Frontal cortex (tissue), 4 donors: Measurements from ENCODE around the gene DHX57. TPM values are rescaled to one million over a fixed set of nuclear protein-coding genes. Genes with fewer than 3 reads are reported as not detected.
"Not testable (repeated sequence)": the region's sequence is repeated elsewhere in the genome, so short reads cannot be mapped to it uniquely, and the experiment has no call there.

Source experiments
- DNase-seq, 2 donors: peaks; one replicate each; pipeline ENCODE4 v3.0.0; 2012; ENCODE audit warnings: low spot score in 2 of 2
- FAIRE-seq: peaks from 2 replicates; lab custom pipeline; 2012; peaks lifted over from hg19 to GRCh38; lab: Jason Lieb, UNC
- total RNA-seq: library from RNA; depleted of rRNA; stranded (reverse); fragments of >200 nt; gene quantifications from one replicate; pipeline ENCODE4 v1.2.3, GENCODE V29; 2014
- donor health status: control.
- donor health status: control.
- donor health status: control.

Gene DHX57
- total RNA-seq, 1 donor from 2014 or later: 54.6 TPM

DNA sequence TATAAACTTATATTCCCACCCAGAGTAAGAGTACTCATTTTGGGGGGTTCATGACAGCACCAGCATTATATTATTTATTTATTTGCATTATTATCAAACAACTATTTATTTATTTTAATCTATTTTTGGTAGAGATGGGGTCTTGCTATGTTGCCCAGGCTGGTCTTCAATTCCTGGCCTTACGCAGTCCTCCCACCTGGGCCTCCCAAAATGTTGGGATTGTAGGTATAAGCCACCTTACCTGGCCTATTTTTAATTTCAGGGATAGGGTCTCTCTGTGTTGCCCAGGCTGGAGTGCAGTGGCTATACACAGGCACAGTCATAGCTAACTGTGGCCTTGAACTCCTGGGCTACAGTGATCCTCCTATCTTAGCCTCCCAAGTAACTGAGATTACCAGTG lies 67.1 kb downstream of the DHX57 start:
- FAIRE-seq (no peak), DNase-seq (no peak)

DNA sequence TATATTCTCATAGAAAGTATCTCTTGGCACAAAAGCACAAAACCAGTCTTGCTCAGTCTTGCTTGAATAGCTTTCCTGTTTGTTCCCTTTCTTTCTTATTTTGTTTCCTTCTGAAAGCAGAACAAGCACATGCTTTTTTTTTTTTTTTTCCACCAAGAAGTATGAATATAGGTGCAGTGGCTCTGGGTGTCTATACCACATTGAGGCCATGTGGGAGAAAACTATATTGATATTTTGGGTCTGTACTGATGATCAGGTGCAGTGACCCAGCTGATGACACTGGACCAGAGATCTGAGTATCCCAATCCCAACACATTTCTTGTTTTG lies 69.0 kb downstream of the DHX57 start:
- FAIRE-seq: no peak
- no peak for DNase-seq

- FAIRE-seq: no peak
Observed at GRCh38 chr2:38806015-38806732, 69.6 kb downstream of the DHX57 start.

GRCh38 chr2:38797953-38798352 lies 77.8 kb downstream of the DHX57 start:
- no peak for FAIRE-seq
- DNase-seq: no peak

More at GRCh38 chr2:38806015-38806732, 69.6 kb downstream of the DHX57 start:
- DNase-seq: peak in 1 of 2 donors; percentile 24

GRCh38 chr2:38797250-38797676 lies 78.5 kb downstream of the DHX57 start:
- DNase-seq: no peak
- FAIRE-seq: no peak

- DNase-seq, FAIRE-seq: not testable (repeated sequence)
Observed at GRCh38 chr2:38795016-38795415, 80.7 kb downstream of the DHX57 start.

DNA sequence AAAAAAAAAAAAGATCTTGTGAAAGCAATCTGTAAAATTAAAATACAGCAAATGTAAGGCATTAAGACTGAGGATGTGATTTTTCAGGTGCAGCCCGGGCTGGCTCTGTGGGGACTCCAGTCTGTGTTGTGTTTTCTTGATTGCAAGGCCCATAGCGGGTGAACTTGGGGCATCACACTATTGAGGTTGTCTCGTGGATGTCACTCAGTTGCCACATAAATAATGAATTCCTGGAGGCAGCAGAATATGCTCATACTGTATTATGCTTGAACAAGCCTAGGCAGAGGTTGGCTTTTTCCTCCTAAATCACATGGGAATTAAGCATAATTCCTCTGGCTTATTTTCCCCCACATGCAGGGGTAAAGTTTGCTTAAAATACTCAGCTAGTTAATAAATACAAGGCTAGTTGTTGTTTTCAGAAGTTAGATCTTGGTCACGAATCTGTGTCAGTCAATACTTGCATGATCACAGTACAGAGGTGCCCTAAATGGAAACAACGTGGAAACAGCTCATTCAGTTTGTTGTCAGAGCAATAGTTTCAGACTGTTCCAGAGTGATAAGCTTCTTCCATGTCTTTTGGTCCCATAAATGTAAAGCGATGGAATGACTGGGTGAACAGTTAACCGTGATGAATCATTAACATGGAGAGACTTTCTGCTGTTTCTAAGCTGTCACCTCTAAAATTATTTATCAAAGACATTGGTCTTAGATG lies 81.3 kb downstream of the DHX57 start:
- FAIRE-seq: no peak
- no peak for DNase-seq

DNA sequence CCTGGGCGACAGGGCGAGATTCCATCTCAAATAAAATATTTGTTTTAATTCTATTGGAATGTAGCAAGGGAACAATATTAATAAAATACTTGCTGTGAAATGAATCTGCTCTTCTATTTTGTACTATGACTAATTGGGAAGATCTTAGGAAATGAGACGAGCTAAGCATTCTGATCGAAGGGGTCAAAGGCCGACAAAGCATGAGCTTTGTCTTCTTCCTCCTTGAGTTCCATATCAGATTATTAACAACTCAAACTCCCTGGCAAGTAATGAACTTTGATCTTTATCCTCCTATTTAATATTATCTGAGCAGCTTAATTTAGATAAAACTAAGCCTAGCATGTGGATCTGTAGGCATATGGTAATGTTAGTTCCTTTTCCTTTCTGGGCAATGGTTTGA lies 82.2 kb downstream of the DHX57 start:
- DNase-seq (no peak), FAIRE-seq (no peak)

- FAIRE-seq (no peak), DNase-seq (no peak)
Observed at GRCh38 chr2:38792751-38793150, 83.0 kb downstream of the DHX57 start.

GRCh38 chr2:38792321-38792720 lies 83.4 kb downstream of the DHX57 start:
- not testable (repeated sequence) for DNase-seq, FAIRE-seq

DNA sequence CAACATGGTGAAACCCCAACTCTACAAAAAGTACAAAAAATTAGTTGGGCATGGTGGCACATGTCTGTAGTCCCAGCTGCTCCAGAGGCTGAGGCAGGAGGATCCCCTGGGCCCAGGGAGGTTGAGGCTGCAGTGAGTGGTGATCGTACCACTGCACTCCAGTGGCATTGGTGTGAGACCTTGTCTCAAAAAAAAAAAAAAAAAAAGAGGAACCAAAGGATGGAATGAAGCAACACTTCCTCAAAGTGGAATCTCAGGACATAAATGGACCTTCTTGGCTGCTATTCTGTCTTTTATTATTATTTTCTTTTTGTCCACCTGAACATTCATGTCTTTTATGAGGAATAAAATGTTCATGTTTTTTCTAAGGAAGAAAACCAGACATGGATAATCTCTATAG lies 84.0 kb downstream of the DHX57 start:
- no peak for DNase-seq
- no peak for FAIRE-seq

GRCh38 chr2:38789691-38790090 lies 86.0 kb downstream of the DHX57 start:
- FAIRE-seq (no peak), DNase-seq (no peak)

- FAIRE-seq: no peak
- DNase-seq: no peak
Observed at GRCh38 chr2:38788306-38788705, 87.4 kb downstream of the DHX57 start.

DNA sequence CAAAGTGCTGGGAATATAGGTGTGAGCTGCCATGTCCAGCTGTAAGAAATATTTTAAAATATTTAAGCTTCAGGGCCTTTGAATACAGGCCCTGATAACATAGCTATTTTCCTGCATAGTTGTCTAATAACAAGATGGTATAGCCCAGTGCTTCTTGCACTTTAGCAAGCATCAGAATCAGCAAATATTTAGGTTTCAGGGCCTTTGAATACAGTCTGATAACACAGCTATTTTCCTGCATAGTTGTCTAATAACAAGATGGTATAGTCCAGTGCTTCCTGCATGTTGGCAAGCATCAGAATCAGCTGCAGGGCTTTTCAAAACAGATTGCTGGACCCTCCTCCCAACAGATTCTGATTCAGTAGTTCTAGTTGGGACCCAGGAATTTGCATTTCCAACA lies 92.1 kb downstream of the DHX57 start:
- FAIRE-seq (no peak), DNase-seq (no peak)

DNA sequence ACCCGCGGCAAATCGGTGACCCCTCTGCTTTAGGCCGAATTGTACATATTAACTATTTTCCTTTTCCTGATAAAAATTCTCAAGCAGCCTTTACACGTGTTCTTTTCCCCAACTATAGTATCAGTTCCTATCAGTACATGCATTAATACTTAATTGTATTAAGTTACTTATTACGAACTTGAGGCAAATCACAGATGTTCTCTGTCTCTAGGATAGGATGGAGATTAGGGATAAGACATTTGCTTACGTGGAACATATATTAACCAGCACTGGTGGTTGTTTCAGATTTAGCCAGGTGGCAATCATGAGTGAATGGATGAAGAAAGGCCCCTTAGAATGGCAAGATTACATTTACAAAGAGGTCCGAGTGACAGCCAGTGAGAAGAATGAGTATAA lies 97.0 kb downstream of the DHX57 start:
- DNase-seq (no peak), FAIRE-seq (no peak)

DNA sequence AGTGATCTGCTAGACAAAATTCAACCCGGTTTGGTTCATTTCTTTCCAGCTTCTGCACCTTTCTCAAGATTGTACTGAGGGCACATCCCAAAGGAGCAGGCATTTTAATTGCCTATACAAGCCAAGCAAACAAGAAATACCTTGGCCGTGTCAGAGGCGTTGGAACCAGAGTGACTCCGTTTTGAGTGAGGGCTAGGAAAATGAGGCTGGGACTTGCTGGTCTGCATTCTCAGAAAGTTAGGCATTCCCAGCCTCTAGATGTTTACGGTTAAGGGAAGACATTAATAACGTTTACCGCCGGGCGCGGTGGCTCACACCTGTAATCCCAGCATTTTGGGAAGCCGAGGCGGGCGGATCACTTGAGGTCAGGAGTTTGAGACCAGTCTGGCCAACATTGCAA lies 99.2 kb downstream of the DHX57 start:
- FAIRE-seq (no peak), DNase-seq (no peak)

DNA sequence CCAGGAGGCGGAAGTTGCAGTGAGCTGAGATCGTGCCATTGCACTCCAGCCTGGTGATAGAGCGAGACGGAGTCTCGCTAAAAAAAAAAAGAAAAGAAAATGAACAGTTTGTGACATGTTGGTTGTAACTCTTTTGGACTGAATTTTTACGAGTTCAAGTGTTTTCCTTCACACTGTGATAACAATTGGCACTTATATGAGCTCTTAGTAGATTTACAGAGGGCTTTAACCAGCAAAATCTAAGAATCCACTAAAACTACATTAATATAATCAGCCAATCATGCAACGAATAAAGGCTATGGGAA lies 99.9 kb downstream of the DHX57 start:
- FAIRE-seq: no peak
- no peak for DNase-seq

GRCh38 chr2:38775097-38775920 lies 100.4 kb downstream of the DHX57 start:
- FAIRE-seq: no peak

GRCh38 chr2:38771632-38772031 lies 104.1 kb downstream of the DHX57 start:
- DNase-seq (no peak), FAIRE-seq (no peak)

More at GRCh38 chr2:38775097-38775920, 100.4 kb downstream of the DHX57 start:
- no peak for DNase-seq

GRCh38 chr2:38765551-38765950 lies 110.2 kb downstream of the DHX57 start:
- no peak for DNase-seq
- no peak for FAIRE-seq

DNA sequence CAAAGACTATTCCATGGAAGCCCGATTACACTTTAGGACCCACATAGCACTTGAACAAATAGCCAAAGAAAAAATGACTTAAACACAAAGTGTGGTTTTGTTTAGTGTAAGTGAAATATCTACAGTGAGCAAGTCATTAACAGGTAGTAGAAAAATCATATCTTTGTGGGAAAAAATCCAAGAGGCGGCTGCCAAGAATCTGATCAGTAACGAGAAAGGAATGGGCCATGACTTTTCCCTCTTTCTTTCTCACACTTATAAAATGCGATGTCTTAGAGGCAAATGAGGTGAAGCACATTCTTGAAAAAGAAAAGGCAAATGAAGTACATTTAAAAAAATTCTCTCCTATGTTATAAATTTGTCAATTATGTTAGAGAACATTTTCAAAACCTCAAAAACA lies 110.6 kb downstream of the DHX57 start:
- no peak for FAIRE-seq

More for the DNA sequence above, 110.6 kb downstream of the DHX57 start:
- DNase-seq: no peak
